Osteocyte (in vitro differentiated cells): Measurements from ENCODE around the gene MEGF11. TPM values are rescaled to one million over a fixed set of nuclear protein-coding genes. Genes with fewer than 3 reads are reported as not detected.

Source experiments
- DNase-seq: peaks from one replicate; pipeline ENCODE4 v3.0.0; 2021; ENCODE audit warnings: mixed read lengths; ENCODE audit not compliant: unreplicated experiment; ENCODE audit errors: extremely low spot score
- H3K27ac Mint-ChIP-seq: one replicate; pipeline ENCODE4 v1.8.0; 2021; ENCODE audit warnings: mild to moderate bottlenecking, mixed read lengths; ENCODE audit not compliant: unreplicated experiment
- H3K27me3 Mint-ChIP-seq: one replicate; pipeline ENCODE4 v1.8.0; 2021; ENCODE audit warnings: mixed read lengths; ENCODE audit not compliant: unreplicated experiment
- H3K36me3 Mint-ChIP-seq: one replicate; pipeline ENCODE4 v1.8.0; 2021; ENCODE audit warnings: mixed read lengths; ENCODE audit not compliant: unreplicated experiment
- H3K4me1 Mint-ChIP-seq: one replicate; pipeline ENCODE4 v1.8.0; 2021; ENCODE audit warnings: mixed read lengths; ENCODE audit not compliant: unreplicated experiment
- H3K4me3 Mint-ChIP-seq: one replicate; pipeline ENCODE4 v1.8.0; 2021; ENCODE audit warnings: mild to moderate bottlenecking, moderate library complexity, mixed read lengths; ENCODE audit not compliant: unreplicated experiment
- H3K9me3 Mint-ChIP-seq: one replicate; pipeline ENCODE4 v1.8.0; 2021; ENCODE audit warnings: mixed read lengths; ENCODE audit not compliant: unreplicated experiment
- CTCF ChIP-seq: fragments of 200-600 bp; sonication (generic); IDR thresholded peaks from 2 replicates; pipeline ENCODE4 v1.5.0; 2021; ENCODE audit warnings: antibody characterized with exemption, mild to moderate bottlenecking, moderate library complexity
- total RNA-seq: library from RNA; stranded (reverse); gene quantifications from 2 replicates; pipeline ENCODE4 v1.2.1, GENCODE V29; 2021

MEGF11 gene
- total RNA-seq, 1 donor from 2014 or later = not detected

GRCh38 chr15:65968511-65968910 lies 285.0 kb downstream of the MEGF11 start:
- Mint-ChIP-seq H3K36me3 (no peaks in the 10 kb centered on the region), H3K27ac (no peak overlapping the region), H3K27me3 (peaks cover 72% of the 10 kb centered on the region), H3K4me1 (no peaks in the 10 kb centered on the region), H3K4me3 (no peak overlapping the region), H3K9me3 (no peaks in the 10 kb centered on the region)
- TF ChIP-seq CTCF = no peak
- no peak for DNase-seq

GRCh38 chr15:65964792-65965433 lies 288.6 kb downstream of the MEGF11 start:
- H3K4me3 Mint-ChIP-seq = no peak overlapping the region
- H3K36me3 Mint-ChIP-seq = no peaks in the 10 kb centered on the region
- no peaks in the 10 kb centered on the region for H3K4me1 Mint-ChIP-seq
- DNase-seq = no peak
- peaks cover 73% of the 10 kb centered on the region for H3K27me3 Mint-ChIP-seq
- no peaks in the 10 kb centered on the region for H3K9me3 Mint-ChIP-seq
- H3K27ac Mint-ChIP-seq = no peak overlapping the region
- TF ChIP-seq CTCF = no peak

- H3K4me3 Mint-ChIP-seq = no peak overlapping the region
Measured at GRCh38 chr15:65963911-65964482, 289.6 kb downstream of the MEGF11 start.

GRCh38 chr15:65963358-65963757 lies 290.2 kb downstream of the MEGF11 start:
- H3K9me3 Mint-ChIP-seq = no peaks in the 10 kb centered on the region
- no peak overlapping the region for H3K4me3 Mint-ChIP-seq
- no peak for TF ChIP-seq CTCF
- H3K27me3 Mint-ChIP-seq = peaks cover 72% of the 10 kb centered on the region
- no peak for DNase-seq
- no peak overlapping the region for H3K27ac Mint-ChIP-seq
- H3K4me1 Mint-ChIP-seq = no peaks in the 10 kb centered on the region
- no peaks in the 10 kb centered on the region for H3K36me3 Mint-ChIP-seq

More at GRCh38 chr15:65963911-65964482, 289.6 kb downstream of the MEGF11 start:
- Mint-ChIP-seq H3K4me1 (no peaks in the 10 kb centered on the region), H3K27me3 (peaks cover 71% of the 10 kb centered on the region), H3K9me3 (no peaks in the 10 kb centered on the region), H3K36me3 (no peaks in the 10 kb centered on the region), H3K27ac (no peak overlapping the region)
- TF ChIP-seq CTCF = no peak
- no peak for DNase-seq

GRCh38 chr15:65962187-65962586 lies 291.4 kb downstream of the MEGF11 start:
- H3K36me3 Mint-ChIP-seq = no peaks in the 10 kb centered on the region
- TF ChIP-seq CTCF = peak; percentile 39
- no peaks in the 10 kb centered on the region for H3K4me1 Mint-ChIP-seq
- no peak overlapping the region for H3K4me3 Mint-ChIP-seq
- peaks cover 68% of the 10 kb centered on the region for H3K27me3 Mint-ChIP-seq
- no peaks in the 10 kb centered on the region for H3K9me3 Mint-ChIP-seq
- no peak overlapping the region for H3K27ac Mint-ChIP-seq
- no peak for DNase-seq
